HL-60 (cell line): ENCODE data around the gene CAPZA1.

Source experiments
- CTCF ChIP-seq: IDR thresholded peaks from one replicate; pipeline ENCODE4 v1.5.1; 2011; ENCODE audit warnings: low read length, control low read depth, inconsistent platforms; ENCODE audit not compliant: insufficient read depth
- POLR2AphosphoS5 ChIP-seq: IDR thresholded peaks from 2 replicates; pipeline ENCODE4 v1.6.1; 2012; ENCODE audit warnings: low read depth
- REST ChIP-seq: IDR thresholded peaks from 2 replicates; pipeline ENCODE4 v1.6.1; 2012; ENCODE audit warnings: low read depth; ENCODE audit not compliant: insufficient replicate concordance

GRCh38 chr1:112710586-112710985 lies 91.0 kb downstream of the CAPZA1 start:
- TF ChIP-seq CTCF (no peak), REST (no peak), POLR2AphosphoS5 (no peak)
